Body of pancreas (tissue), 4 donors: ENCODE results near the gene RHOD.
A peak's percentile ranks its signal among the peaks of the same experiment; 100 is the strongest.

Source experiments
- CTCF ChIP-seq, 7 experiments: fragments of 450-650 bp in 4 of 7; fragments of 200-600 bp in 3 of 7; sonication (generic) in 3 of 7; IDR thresholded peaks; one replicate each; pipeline ENCODE4 v1.5.1; 2016 to 2019; ENCODE audit warnings: antibody characterized with exemption in 7 of 7
- POLR2A ChIP-seq, 3 donors: fragments of 450-650 bp; IDR thresholded peaks; one replicate each; pipeline ENCODE4 v1.6.1; 2016; ENCODE audit warnings: antibody characterized with exemption in 3 of 3, mild to moderate bottlenecking in 2 of 3

- peak in 2 of 7 experiments; percentile 33 to 34 for TF ChIP-seq CTCF (IDR thresholded peaks at IDR 0.05)
- no peak for TF ChIP-seq POLR2A (IDR thresholded peaks at IDR 0.05)
Measured at GRCh38 chr11:67119585-67120391, 63.1 kb downstream of the RHOD start.
